GM23338 (cell line): Measurements from ENCODE around the gene NUFIP2. TPM values are rescaled to one million over a fixed set of nuclear protein-coding genes. Genes with fewer than 3 reads are reported as not detected.
"Not testable (repeated sequence)": the region's sequence is repeated elsewhere in the genome, so short reads cannot be mapped to it uniquely, and the experiment has no call there.

Source experiments
- ATAC-seq: fragments of 200-7000 bp; cut with Tn5 transposase; 3 replicates; pipeline ENCODE4 v1.9.1; 2020
- DNase-seq: peaks from one replicate; pipeline ENCODE4 v3.0.0-alpha.2; 2015; ENCODE audit warnings: low spot score
- H2AFZ ChIP-seq: fragments of 200-600 bp; sonication (generic); 2 replicates; pipeline ENCODE4 v1.8.0; 2016; ENCODE audit warnings: antibody characterized with exemption, mild to moderate bottlenecking, moderate library complexity
- H3F3A ChIP-seq: fragments of 200-600 bp; sonication (generic); replicated peaks from 2 replicates; pipeline ENCODE4 v1.8.0; 2017; ENCODE audit warnings: antibody characterized with exemption, mixed run types, low read depth
- H3K27ac ChIP-seq: fragments of 200-600 bp; sonication (generic); 2 replicates; pipeline ENCODE4 v1.6.1; 2016; ENCODE audit warnings: low read depth
- H3K27me3 ChIP-seq: fragments of 200-600 bp; sonication (generic); 2 replicates; pipeline ENCODE4 v1.8.0; 2016; ENCODE audit warnings: mild to moderate bottlenecking, mixed run types, moderate library complexity; ENCODE audit not compliant: insufficient read depth
- H3K36me3 ChIP-seq: fragments of 200-600 bp; sonication (generic); 2 replicates; pipeline ENCODE4 v1.8.0; 2016; ENCODE audit warnings: mild to moderate bottlenecking; ENCODE audit not compliant: insufficient read depth
- H3K4me1 ChIP-seq: fragments of 200-600 bp; sonication (generic); 2 replicates; pipeline ENCODE4 v1.8.0; 2016; ENCODE audit warnings: mild to moderate bottlenecking, moderate library complexity; ENCODE audit not compliant: insufficient read depth
- H3K4me2 ChIP-seq: fragments of 200-600 bp; sonication (generic); 2 replicates; pipeline ENCODE4 v1.7.1; 2017; ENCODE audit warnings: mixed run types
- H3K4me3 ChIP-seq: fragments of 200-600 bp; sonication (generic); 2 replicates; pipeline ENCODE4 v1.6.1; 2016; ENCODE audit warnings: mixed run types
- H3K79me2 ChIP-seq: fragments of 200-600 bp; sonication (generic); replicated peaks from 2 replicates; pipeline ENCODE4 v1.8.0; 2017; ENCODE audit warnings: mild to moderate bottlenecking; ENCODE audit not compliant: insufficient read depth
- H3K9me2 ChIP-seq: fragments of 200-600 bp; sonication (generic); 2 replicates; pipeline ENCODE4 v1.8.0; 2017; ENCODE audit not compliant: insufficient read depth
- H4K20me1 ChIP-seq: fragments of 200-600 bp; sonication (generic); replicated peaks from 2 replicates; pipeline ENCODE4 v1.8.0; 2017; ENCODE audit warnings: mild to moderate bottlenecking; ENCODE audit not compliant: insufficient read depth
- H3K27ac Mint-ChIP-seq: 2 replicates; pipeline ENCODE4 v1.8.0; 2020; ENCODE audit warnings: inconsistent platforms, mild to moderate bottlenecking, moderate library complexity, mixed read lengths
- H3K27me3 Mint-ChIP-seq: 3 replicates; pipeline ENCODE4 v1.8.0; 2022; ENCODE audit warnings: low read depth, mild to moderate bottlenecking, moderate library complexity, mixed read lengths, inconsistent platforms; ENCODE audit not compliant: insufficient read depth, poor library complexity
- H3K36me3 Mint-ChIP-seq: 3 replicates; pipeline ENCODE4 v1.8.0; 2021; ENCODE audit warnings: low read depth, mild to moderate bottlenecking, inconsistent platforms, moderate library complexity, mixed read lengths
- H3K4me1 Mint-ChIP-seq: 3 replicates; pipeline ENCODE4 v1.8.0; 2020; ENCODE audit warnings: mild to moderate bottlenecking, inconsistent platforms, mixed read lengths
- H3K4me3 Mint-ChIP-seq: 3 replicates; pipeline ENCODE4 v1.8.0; 2021; ENCODE audit warnings: moderate library complexity, mild to moderate bottlenecking, inconsistent platforms, mixed read lengths
- H3K9me3 Mint-ChIP-seq: 3 replicates; pipeline ENCODE4 v1.8.0; 2020; ENCODE audit warnings: moderate library complexity, mild to moderate bottlenecking, inconsistent platforms, mixed read lengths
- CTCF ChIP-seq, 2 experiments: fragments of 200-600 bp in 1 of 2; sonication (generic) in 1 of 2; conservative IDR thresholded peaks; 2 replicates each; pipeline versions ENCODE4 v1.5.1 to v1.6.1; 2016 to 2017; ENCODE audit warnings: antibody characterized with exemption in 2 of 2, low read depth in 2 of 2, mild to moderate bottlenecking in 2 of 2, moderate library complexity in 1 of 2
- ETS1 ChIP-seq: IDR thresholded peaks from 2 replicates; pipeline ENCODE4 v1.6.1; 2016; ENCODE audit warnings: antibody characterized with exemption
- EZH2 ChIP-seq: fragments of 200-600 bp; sonication (generic); IDR thresholded peaks from one replicate; pipeline ENCODE4 v1.8.0; 2017; ENCODE audit warnings: antibody characterized with exemption, mild to moderate bottlenecking, low read depth; ENCODE audit not compliant: unreplicated experiment
- EZH2phosphoT487 ChIP-seq: fragments of 200-600 bp; sonication (generic); IDR thresholded peaks from one replicate; pipeline ENCODE4 v1.8.1; 2018; ENCODE audit warnings: antibody characterized with exemption; ENCODE audit not compliant: unreplicated experiment
- NANOG ChIP-seq: IDR thresholded peaks from 2 replicates; pipeline ENCODE4 v1.6.1; 2016; ENCODE audit warnings: antibody characterized with exemption, borderline replicate concordance
- POLR2AphosphoS5 ChIP-seq: IDR thresholded peaks from 2 replicates; pipeline ENCODE4 v1.6.1; 2016; ENCODE audit warnings: antibody characterized with exemption, low read depth
- REST ChIP-seq: IDR thresholded peaks from one replicate; pipeline ENCODE4 v1.6.1; 2018; ENCODE audit warnings: antibody characterized with exemption; ENCODE audit not compliant: unreplicated experiment
- STAT1 ChIP-seq: IDR thresholded peaks from one replicate; pipeline ENCODE4 v1.6.1; 2016; ENCODE audit warnings: antibody characterized with exemption; ENCODE audit not compliant: unreplicated experiment
- ZNF331 ChIP-seq: fragments of 250-450 bp; sonication (Bioruptor Pico); IDR thresholded peaks from 2 replicates; pipeline ENCODE4 v1.5.0; 2020; ENCODE audit warnings: low read depth, mild to moderate bottlenecking, moderate library complexity
- polyA plus RNA-seq: library from polyadenylated mRNA; unstranded; fragments of >200 nt; fragmentation: Nextera tagmentation; extraction: Ambion mirVana; gene quantifications from 2 replicates; pipeline ENCODE4 v1.2.1, GENCODE V29; 2016
- total RNA-seq: library from RNA; depleted of rRNA; stranded (reverse); fragments of >200 nt; shearing (Covaris generic); gene quantifications from 2 replicates; pipeline ENCODE4 v1.2.3, GENCODE V29; 2014

The NUFIP2 gene
- total and polyA plus RNA-seq, 2 experiments from 2014 or later, result 22.2 to 88.5 TPM

- TF ChIP-seq REST (no peak), EZH2 (no peak), POLR2AphosphoS5 (no peak), EZH2phosphoT487 (no peak), STAT1 (no peak), CTCF (conservative IDR thresholded peaks at IDR 0.05; ENCODE audit: low read depth in 2 of 2) (no peak), ETS1 (no peak), NANOG (no peak), ZNF331 (no peak)
Observed at GRCh38 chr17:29341726-29342125, 47.8 kb upstream of the NUFIP2 start (continued).

- not testable (repeated sequence) for H3K27me3 Mint-ChIP-seq, ATAC-seq, H3K4me3 Mint-ChIP-seq, H4K20me1 ChIP-seq, H3K36me3 Mint-ChIP-seq, H3K9me3 Mint-ChIP-seq, H3K36me3 ChIP-seq, H3K4me1 ChIP-seq, H3K27me3 ChIP-seq, H3K4me2 ChIP-seq, H3K9me2 ChIP-seq, H3K4me1 Mint-ChIP-seq, H3K27ac Mint-ChIP-seq, DNase-seq, H3K4me3 ChIP-seq, H3F3A ChIP-seq, H3K79me2 ChIP-seq, H2AFZ ChIP-seq, H3K27ac ChIP-seq
Observed at GRCh38 chr17:29339016-29339415, 45.1 kb upstream of the NUFIP2 start.
